PC-9 (cell line): Measurements from ENCODE around the gene HMGN1.
"Not testable (repeated sequence)": the region's sequence is repeated elsewhere in the genome, so short reads cannot be mapped to it uniquely, and the experiment has no call there.

Source experiments
- CTCF ChIP-seq: fragments of 200-600 bp; sonication (generic); conservative IDR thresholded peaks from 2 replicates; pipeline ENCODE4 v1.6.1; 2017; ENCODE audit warnings: mixed run types, antibody characterized with exemption, mild to moderate bottlenecking, moderate library complexity
- EZH2 ChIP-seq: fragments of 200-600 bp; sonication (generic); IDR thresholded peaks from 2 replicates; pipeline ENCODE4 v1.8.0; 2017; ENCODE audit warnings: antibody characterized with exemption, low read depth

GRCh38 chr21:39369896-39370288, 21.0 kb upstream of the HMGN1 start:
- not testable (repeated sequence) for TF ChIP-seq CTCF, EZH2
